CD4-positive, alpha-beta T cell treated with Interleukin-15 for 4 hours (primary cell): ENCODE results near the gene TMEM131L.
"Not testable (repeated sequence)": the region's sequence is repeated elsewhere in the genome, so short reads cannot be mapped to it uniquely, and the experiment has no call there.

Experiments used
- DNase-seq: peaks from one replicate; pipeline ENCODE4 v3.0.0-alpha.2; 2020; ENCODE audit warnings: low spot score

Gene TMEM131L

DNA sequence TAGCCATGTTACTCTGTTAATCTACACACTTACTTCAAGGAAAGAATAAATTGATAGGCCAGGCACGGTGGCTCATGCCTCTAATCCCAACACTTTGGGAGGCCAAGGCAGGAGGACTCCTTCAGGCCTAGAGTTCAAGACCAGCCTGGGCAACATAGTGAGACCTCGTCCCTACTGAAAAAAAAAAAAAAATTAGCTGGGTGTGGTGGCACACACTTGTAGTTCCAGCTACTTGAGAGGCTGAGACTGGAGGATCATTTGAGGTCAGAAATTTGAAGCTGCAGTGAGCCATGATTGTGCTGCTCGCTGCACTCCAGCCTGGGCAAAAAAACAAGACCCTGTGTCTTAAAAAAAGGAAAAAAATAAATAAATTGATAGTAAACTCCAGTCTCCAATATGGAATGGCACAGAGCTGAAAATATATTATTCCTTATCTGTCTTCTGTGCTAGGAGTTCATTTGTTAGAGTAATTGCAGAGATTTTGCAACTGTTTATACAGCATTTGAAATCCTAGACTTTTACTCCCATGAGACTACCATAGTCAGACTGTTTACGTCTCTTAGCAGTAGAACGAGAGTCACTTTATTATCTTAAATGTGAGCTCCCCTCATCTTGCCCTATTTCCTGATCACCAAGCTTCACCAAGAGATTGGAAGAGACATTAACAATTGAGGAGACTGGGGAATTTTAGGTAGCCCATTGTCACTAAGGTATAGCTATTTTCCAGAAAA, 18.8 kb upstream of the TMEM131L start:
- no peak for DNase-seq

DNA sequence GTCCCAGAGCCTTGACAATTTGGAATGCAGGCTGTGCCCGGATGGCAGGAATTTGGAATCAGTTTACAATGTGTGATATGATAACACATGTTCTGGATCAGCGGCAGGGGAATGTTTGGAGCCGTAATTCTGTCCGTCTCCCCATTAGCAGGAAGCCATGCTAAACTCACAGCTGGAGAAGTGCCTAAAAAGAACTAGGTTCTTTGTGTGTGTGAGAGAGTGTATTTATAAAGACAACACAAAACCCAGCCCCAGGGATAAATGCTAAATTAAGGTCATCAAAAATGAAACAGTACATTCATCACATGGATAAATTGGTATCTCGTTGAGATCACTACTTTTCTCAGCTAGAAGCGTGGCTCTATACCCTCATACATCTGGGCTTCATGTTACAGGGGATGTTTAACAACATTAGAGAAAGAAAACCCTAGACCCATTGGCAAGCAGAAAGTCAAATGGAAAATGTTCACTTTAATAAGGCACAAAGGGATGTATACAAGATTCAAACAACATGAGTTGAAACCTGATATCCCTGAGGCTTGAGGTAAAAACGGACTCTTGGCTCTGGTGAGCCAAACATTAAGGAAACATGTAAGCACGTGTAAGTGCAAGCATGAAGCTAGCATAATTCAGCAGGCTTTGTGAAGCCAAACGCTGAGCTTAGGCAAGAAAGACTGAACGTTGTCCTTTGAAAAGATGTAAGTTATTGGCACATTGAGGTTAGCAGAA, 18.0 kb upstream of the TMEM131L start:
- DNase-seq: no peak

DNA sequence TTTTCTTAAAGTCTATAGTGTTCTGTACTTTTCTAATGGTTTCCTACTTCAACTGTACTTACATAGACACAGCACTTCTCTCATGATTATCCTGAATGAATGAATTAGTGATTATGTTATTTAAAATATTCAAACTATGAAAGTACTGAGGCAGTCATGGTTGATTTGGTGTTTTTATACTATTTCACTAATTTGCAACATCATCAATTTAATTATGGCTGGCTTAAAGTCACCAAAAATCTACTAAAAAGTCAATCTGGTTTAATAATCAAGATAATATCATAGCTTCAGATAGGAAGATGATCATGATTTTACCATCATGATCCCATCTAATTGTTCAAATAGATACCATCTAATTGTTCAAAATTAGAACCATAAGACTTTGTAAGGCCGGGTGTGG, 16.8 kb upstream of the TMEM131L start:
- DNase-seq: no peak

DNA sequence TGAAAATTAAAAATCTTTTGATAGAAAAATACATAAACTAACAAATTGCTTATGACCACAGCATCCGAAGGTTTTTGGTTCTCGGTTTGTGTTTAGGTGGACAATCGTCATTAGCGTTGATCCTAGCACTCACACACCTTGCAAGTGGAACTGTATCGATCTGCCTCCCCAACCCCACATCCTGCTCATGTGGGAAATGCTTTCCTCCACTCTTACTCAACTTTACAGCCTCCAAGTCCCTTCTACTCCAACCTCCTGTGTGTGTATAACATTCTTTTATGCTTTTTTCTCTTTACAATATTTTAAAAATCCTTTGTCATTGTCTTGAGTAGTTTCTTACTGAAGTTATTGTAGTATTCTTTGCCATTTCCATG, 15.6 kb upstream of the TMEM131L start:
- DNase-seq: no peak

DNA sequence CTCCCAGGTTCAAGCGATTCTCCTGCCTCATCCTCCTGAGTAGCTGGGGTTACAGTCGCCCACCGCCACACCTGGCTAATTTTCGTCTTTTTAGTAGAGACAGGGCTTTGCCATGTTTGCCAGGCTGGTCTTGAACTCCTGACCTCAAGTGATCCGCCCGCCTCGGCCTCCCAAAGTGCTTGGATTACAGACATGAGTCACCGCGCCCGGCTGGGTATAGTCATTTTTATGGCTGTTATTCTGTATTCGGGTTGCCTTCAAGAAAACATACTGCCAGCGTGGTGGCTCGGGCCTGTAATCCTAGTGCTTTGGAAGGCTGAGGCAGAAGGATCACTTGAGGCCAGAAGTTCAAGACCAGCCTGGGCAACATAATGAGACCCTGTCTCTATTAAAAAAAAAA, 15.0 kb upstream of the TMEM131L start:
- not testable (repeated sequence) for DNase-seq

DNA sequence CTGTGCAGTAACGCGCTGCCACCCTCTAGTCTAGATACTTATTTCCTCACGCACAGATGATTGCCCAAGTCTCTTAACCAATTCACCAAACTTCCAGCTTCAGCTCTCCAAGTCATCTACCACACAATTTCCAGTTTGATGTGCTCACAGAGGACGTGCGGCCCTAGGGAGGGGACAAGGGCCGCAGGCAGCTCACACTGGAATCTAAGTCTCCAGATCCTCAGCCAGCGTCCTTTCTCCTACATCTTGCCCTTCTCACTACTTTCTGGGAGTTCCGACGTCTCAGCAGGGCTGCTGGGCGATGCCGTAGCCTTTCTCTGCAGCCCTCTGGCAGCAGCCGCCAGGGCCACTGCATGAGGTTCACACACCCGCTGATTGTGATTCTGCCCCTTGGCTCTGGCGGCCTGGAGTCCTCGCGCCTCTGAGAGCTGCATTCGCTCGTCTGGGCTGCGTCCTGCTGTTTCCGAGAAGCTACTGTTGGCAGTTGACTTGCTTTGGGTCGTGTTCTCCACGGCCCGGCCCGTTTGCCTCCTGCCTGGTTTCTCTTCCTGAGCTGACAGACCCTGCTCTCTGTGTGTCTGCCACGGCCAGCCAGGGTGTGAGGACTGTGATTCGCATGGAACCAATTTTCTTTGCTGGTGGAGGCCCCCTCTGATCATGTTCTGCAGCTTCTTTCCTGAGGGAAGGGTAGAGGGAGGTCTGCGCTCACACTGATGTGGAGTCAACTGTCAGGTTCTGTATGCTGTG, 14.1 kb upstream of the TMEM131L start:
- no peak for DNase-seq

DNA sequence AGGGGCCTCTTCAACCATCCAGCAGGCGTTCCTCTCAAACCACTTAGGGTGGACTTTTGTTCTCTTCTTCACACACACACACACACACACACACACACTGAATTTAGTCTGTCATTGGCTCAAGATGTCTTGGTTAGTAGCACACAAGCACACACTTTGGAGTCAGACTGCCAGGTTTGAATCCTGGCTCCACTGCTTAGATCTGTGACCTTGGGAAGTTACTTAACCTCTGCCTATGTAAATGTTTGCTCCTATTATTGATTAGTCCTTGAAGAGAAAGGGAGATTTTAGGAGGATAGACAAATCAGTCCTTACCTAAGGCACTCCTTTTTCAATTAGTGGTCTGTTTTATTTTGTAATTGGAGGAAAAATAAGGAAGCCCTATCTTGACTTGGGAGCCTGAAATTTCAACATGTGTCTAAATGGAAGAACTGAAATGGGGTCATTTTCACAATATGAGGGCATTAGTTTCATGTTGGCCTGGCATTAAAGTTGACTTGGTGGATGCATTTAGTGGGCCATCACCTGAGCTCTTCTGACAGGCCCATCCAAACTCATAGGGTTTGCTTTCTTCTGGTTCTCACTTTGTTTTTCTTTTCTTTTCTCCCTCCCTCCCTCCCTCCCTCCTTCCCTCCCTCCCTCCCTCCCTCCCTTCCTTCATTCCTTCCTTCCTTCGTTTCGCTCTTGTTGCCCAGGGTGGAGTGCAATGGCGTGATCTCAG, 13.3 kb upstream of the TMEM131L start:
- DNase-seq: no peak

DNA sequence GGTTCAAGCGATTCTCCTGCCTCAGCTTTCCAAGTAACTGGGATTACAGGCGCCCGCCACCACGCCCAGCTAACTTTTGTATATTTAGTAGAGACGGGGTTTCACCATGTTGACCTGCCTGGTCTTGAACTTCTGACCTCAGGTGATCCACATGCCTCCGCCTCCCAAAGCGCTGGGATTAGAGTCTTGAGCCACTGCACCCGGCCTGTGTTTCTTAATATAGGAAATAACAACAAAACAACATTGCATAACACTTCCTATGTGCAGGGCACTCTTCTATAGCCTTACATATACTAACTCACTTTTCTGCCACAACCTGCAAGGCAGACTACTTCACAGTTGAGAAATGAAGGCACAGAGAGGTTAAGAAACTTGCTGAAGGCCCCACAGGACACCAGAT, 12.8 kb upstream of the TMEM131L start:
- no peak for DNase-seq

DNA sequence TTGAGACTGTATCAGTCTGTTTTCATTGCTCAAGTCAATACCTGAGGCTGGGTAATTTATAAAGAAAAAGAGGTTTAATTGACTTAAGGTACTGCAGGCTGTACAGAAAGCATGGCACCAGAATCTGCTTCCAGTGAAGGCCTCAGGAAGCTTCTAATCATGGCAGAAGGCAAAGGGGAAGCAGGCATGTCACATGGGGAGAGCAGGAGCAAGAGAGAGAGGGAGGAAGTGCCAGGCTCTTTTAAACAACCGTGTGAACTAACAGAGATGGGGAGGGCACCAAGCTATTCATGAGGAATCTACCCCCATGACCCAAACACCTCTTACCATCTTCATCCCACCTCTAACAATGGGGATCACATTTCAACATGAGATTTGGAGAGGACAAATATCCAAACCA, 7.2 kb upstream of the TMEM131L start:
- DNase-seq: no peak

DNA sequence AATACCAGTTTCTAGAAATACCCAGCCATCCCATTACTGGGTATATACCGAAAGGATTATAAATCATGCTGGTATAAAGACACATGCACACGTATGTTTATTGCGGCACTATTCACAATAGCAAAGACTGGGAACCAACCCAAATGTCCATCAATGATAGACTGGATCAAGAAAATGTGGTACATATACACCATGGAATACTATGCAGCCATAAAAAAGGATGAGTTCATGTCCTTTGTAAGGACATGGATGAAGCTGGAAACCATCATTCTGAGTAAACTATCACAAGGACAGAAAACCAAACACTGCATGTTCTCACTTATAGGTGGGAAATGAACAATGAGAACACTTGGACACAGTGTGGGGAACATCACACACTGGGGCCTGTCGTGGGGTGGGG, 4.6 kb upstream of the TMEM131L start:
- not testable (repeated sequence) for DNase-seq

DNA sequence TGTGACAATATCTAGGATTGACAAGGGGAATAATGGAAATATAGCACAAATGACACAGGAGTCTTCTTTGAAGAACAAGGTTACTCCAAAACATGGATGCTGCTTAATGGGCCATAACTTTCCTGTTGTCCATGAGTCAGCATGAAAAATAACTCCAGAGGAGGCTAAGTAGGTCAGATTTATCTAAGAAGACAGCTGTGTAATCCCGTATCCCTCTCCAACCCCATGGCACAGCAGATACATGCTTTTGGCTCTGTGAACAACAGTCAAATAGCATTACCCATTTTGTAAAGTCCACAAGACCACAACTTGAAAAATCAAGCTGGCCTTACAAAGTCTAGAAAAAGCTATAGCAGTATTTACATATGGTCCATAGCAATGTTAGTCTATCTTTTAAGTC, 2.1 kb upstream of the TMEM131L start:
- DNase-seq: no peak

DNA sequence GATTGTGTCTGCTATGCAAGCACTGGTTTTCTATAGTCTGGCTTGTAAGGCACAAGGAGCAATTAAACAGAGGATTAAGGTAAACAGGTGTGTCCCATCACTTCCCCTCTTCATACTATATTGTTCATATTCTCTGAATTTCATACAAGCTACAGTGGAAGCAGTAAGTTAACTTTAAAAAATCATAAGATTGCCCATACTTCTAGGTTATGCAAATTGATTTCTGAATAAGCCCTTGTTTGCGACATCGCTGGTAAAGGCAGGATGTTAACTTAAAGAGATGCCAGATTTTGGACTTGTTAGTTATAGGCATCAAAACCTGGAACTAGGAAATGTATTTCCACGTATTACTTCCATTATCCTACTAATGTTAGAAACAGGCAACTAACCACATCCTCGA, 1.0 kb upstream of the TMEM131L start:
- no peak for DNase-seq

DNA sequence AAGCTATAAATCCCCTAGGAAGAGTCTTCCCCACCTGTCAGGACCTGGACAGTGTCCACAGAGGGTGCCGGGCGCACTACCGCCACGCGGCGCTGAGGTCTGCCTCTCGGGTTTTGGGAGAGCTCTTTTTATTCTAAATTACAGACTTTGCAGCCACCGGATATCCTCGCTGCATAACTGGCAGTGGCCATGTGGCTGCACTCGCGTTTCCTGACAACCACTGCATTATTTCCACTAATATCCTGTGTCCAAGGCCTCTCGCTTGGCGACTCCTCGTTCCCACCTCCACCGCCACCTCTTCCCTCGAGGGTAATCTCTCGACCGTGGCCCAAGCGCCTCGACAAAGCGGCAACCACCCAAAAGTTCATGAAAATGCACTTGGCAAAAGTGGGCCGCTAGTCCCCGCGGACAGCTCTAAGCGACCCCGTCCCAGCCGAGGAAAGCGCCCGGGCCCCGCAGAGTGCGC, 512 bp upstream of the TMEM131L start:
- no peak for DNase-seq

DNA sequence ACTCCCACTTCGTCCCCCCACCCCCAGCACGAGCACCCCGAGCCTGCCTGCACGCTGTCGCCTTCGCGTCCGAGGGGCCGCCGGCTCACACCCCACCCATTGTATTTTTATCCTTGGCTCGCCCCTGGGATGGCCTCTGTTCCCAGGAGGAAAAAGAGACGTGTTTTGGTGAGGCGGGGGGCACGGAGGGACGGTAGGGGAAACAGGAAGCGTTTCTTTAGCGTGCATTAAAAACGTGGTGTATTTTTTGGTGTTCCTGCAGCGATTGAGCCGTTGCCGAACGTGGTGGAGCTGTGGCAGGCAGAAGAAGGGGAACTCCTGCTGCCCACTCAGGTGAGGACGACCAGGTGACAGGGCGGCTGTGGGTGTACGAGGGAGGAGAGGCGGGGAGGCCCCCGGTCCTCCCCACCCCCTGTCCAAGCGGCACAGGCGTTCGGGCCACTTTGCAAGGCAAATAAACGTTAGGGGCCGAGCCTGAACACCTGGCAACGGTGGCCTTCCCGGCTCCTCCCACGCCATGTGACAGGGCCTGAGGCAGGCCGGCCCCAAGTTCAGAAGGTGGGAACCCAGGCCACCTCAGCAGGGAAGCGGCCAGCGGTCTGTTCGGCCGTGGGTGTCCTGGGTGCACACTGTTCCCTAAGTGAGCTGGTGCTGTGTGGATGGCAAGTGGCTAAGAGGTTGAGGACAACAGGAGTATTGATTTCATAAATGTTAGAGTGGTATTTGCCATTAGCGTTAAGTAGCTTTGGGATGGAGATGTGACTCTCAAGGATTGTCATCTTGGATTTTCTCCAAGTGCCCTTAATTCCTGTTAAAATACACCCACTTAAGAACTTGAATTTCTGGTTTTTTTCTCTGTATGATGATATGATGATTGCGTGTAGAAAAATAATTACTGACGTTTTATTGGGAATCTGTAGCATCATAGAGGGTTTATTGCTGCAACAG, 1.1 kb downstream of the TMEM131L start:
- no peak for DNase-seq

DNA sequence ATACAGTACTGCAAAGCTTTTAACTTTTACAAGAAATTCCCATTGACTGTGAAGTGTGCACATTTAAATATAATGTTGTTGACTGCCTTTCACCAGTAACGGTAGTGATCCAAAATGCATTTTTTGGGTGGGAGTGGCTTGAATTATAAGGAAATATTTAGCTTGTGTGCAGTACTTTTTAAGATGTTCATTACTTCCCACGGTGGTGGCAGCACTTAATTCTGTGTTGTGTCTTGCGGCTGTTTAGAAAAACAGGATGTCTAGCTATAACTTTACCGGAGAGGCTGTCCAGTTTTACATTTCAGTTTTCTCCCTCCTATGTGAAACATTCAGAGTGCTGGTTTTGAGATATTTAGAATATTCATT, 1.7 kb downstream of the TMEM131L start:
- no peak for DNase-seq

DNA sequence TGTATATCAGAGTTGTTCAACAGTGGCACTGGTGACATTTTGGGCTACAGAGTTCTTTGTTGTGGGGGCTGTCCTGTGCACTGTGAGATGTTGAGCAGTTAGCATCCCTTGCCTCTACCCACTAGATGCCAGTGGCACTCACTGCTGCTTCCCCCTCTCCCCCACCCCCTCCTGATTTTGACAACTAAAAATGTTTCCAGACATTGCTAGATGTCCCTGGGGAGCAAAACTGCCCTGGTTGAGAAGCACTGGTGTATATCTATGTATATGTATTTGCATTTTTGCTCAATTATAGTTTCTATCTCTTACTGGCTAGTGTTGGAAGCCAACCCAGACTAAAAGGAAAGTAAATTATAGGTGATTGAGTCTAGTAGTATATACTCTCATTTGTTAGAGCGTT, 2.4 kb downstream of the TMEM131L start:
- DNase-seq: no peak

DNA sequence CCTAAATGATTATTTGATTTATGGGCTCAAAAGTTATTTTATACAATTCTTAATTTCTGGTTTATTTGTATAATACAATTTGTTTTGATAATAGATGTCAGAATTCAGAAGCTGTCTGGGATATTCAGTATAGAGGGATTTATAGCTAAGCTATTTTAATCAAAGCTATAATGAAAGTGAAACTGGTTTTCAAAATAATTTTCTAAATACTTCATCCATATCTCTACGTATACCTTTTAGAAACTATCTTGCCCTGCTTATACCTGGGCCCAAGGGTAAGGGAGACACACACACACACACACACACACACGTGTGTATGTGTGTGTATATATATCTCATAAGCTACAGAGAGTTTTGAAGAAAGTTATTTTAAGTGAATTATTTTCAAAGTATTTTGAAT, 2.9 kb downstream of the TMEM131L start:
- no peak for DNase-seq

DNA sequence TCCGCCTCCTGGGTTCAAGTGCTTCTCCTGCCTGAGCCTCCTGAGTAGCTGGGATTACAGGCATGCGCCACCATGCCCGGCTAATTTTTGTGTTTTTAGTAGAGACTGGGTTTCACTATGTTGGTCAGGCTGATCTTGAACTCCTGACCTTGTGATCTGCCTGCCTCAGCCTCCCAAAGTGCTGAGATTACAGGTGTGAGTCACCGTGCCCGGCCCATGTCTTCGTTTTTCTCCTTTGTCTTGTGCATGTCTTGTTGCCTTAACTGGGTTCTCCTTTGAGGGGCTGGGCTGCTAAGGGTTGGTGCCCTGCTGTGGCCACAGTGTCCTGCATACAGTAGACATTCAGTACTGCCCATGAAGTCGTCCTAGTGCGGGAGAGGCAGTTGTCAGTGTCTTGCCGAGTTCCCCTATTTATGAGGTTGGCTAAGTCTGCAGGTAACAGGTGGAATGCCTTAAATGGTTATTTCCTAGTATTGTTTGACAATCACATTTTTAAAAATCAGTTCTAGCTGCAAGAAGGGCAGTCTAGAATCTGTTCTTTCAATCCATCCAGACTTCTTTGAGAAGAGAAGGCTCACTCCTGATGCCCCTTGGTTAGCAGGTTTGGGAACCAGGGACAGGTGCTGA, 5.0 kb downstream of the TMEM131L start:
- DNase-seq: not testable (repeated sequence)

DNA sequence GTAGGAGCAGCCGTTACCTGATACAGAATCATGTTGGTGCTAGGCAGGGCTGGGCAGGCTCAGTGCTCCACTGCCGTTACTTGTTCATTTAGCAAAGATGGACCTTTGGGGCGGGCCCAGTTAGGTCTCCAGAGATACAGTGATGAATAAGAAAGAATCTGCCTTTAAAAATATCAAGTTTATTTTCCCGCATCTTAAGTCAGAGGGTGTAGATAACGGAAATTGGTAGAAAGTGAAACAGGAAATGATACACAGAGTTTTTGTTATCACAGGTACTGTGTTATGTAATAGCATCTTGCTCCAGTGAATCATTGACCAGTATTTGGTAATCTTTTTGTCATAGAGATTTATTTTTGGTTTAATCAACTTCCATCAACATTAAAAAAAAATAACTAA, 5.5 kb downstream of the TMEM131L start:
- peak; percentile 70 for DNase-seq

DNA sequence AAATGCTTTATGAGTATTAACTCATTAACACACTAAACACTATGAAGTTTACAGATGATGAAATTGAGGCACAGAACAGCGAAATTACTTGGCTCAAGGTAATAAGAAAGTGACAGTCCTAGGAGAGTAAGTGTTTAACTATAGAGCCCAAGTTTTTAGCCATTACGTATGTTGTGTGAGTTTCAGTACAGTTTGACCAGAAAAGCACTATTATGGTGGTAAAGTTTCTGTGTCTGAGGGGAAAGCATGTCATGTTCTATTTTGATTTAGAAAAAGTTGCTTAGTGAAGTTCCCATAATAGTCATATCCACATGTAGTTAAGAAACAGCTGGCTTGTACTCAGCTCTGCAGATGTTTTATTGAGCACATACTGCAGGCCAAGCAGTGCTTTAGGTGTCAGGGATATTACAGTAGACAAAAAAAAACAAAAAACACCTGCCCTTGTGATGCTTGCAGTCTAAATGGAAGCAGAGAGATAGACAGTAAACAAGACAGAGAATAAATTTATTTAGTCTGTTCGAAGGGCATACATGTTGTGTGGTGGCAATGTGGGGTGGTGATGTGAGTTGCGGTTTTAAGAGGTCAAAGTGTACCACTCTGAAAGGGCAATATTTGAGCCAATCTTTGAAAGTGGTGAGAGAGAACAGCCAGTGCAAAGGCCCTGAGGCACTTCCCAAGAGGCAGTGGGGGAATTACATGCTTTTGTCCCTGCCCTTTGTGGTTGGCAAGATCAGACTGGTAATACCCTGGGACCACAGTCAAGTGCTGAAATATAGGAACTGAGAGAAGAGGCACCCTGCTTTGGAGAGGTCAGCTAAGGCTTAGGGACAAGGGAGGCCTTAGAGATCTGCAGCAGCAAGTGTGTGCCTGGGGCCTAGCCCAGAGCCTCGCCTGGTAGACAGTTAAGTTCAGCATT, 6.2 kb downstream of the TMEM131L start:
- DNase-seq: no peak
